ENCODE results near the gene FAM241A.
"Not testable (repeated sequence)": the region's sequence is repeated elsewhere in the genome, so short reads cannot be mapped to it uniquely, and the experiment has no call there.

FAM241A gene

GRCh38 chr4:112199041-112199440 lies 53.8 kb downstream of the FAM241A start:
- H3K27ac ChIP-seq: no peak overlapping the region
- no peak for DNase-seq (ENCODE audit: low spot score)
- no peak for TF ChIP-seq CTCF (IDR thresholded peaks at IDR 0.05)
- H3K4me3 ChIP-seq: no peak overlapping the region

- H3K4me3 ChIP-seq: no peak overlapping the region
- no peak overlapping the region for H3K27ac ChIP-seq
- no peak for TF ChIP-seq CTCF (IDR thresholded peaks at IDR 0.05)
- no peak for DNase-seq (ENCODE audit: low spot score)
These were observed 56.8 kb downstream of the FAM241A start for GRCh38 chr4:112201915-112202505.

- no peak for TF ChIP-seq CTCF (IDR thresholded peaks at IDR 0.05)
- DNase-seq (ENCODE audit: low spot score): no peak
- H3K27ac ChIP-seq: no peak overlapping the region
- H3K4me3 ChIP-seq: no peak overlapping the region
These were observed 58.3 kb downstream of the FAM241A start for GRCh38 chr4:112203593-112203992.

GRCh38 chr4:112206431-112206830 lies 61.2 kb downstream of the FAM241A start:
- Histone ChIP-seq H3K4me3 (no peak overlapping the region), H3K27ac (no peak overlapping the region)
- no peak for TF ChIP-seq CTCF (IDR thresholded peaks at IDR 0.05)
- DNase-seq (ENCODE audit: low spot score): no peak

GRCh38 chr4:112208137-112209095 lies 63.2 kb downstream of the FAM241A start:
- not testable (repeated sequence) for DNase-seq (ENCODE audit: low spot score)

GRCh38 chr4:112210777-112211176 lies 65.5 kb downstream of the FAM241A start:
- no peak for DNase-seq (ENCODE audit: low spot score)
- no peak for TF ChIP-seq CTCF (IDR thresholded peaks at IDR 0.05)
- Histone ChIP-seq H3K4me3 (no peak overlapping the region), H3K27ac (no peak overlapping the region)

More at GRCh38 chr4:112208137-112209095, 63.2 kb downstream of the FAM241A start:
- not testable (repeated sequence) for H3K4me3 ChIP-seq, H3K27ac ChIP-seq

GRCh38 chr4:112213091-112213490 lies 67.8 kb downstream of the FAM241A start:
- TF ChIP-seq CTCF (IDR thresholded peaks at IDR 0.05): no peak
- no peak for DNase-seq (ENCODE audit: low spot score)
- Histone ChIP-seq H3K27ac (no peak overlapping the region), H3K4me3 (no peak overlapping the region)
